GM19467 (cell line): Measurements from ENCODE around the gene OLFM1.

Experiments
- ATAC-seq: cut with Tn5 transposase; IDR thresholded peaks from one replicate; pipeline ENCODE4 v1.9.1; 2021; ENCODE audit warnings: mild to moderate bottlenecking, moderate library complexity; ENCODE audit not compliant: unreplicated experiment

OLFM1 gene

DNA sequence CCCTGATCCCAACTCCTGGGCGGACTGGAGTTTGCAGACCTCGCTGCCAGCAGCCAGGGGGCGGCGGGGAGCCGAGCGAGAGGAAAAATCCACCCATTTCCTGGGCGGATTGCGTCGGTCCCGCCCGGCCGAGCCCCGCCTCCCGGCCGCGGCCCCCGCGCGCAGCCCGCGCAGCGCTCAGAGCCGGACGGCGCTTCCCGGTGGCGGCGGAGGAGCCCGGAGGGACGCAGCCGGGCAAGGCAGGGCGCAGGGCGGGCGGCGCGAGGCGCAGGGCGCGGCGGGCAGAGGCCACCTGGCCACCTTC is at the start of gene OLFM1:
OLFM1 (plus strand) TSS at position 180 of the 304 bp plus-strand sequence. CDS start 322 bp downstream, outside the sequence.
- no peak for ATAC-seq

DNA sequence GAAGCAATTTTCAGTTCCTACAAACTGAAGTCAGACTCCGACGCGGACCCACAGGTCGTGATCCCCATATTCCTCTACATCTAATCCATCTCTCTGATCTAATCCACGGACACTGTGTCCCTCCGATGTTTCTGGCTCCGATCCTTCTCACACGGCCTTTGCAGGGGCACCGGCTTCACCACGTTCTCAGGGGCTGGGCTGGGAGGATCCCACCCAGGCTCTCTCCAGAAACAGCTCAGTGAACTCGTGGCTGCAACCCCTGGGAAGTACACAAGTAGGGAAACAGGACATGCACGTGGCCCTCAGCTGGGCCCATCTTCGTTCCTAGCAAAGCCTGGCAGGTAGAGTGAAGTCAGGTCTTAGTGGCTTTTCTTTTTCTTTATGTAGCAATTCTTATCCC is 49.1 kb upstream of the OLFM1 start:
- no peak for ATAC-seq

DNA sequence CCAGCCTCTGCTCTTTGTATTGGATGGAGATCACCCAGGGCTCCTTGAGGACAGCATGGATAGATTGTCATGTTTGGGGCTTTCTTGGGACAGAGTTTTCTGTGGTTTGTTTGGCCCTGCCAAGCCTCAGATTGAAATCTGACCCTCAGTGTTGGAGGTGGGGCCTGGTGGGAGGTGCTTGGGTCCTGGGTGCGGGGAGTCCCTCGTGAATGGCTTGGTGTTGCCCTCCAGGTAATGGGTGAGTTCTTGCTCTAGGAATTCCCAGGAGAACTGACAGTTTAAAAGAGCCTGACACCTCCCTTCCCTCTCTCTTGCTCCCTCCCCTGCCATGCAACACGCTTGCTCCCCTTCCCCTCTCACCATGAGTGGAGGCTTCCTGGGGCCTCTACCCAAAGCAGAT is 48.6 kb upstream of the OLFM1 start:
- no peak for ATAC-seq

DNA sequence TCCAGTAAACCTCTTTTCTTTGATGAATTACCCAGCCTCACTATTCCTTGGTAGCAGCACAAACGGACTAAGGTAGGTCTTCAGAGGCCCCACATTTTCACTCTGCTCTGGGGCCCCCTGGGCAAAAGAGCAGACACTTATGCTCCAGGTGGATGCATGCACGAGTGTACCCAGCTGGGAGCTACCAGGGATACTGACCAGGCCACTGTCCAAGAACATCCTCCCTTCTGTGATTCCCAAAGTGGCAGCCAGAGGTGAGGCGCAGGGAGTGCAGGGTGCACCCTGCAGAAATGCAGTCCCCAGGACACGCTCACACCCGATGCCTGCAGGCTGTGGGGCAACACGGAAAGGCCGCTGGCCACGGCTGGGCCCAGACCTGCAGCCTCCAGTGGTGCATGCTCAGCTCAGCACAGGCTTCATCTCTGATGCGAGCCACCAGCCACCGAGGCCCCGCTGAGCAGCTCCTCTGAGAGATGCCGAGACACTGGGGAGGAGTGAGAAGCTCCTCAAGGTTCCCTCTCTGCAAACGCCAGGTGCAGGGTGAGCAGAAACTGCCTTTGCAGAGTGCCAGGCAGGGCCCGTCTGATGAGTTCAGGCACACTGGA is 48.1 kb upstream of the OLFM1 start:
- ATAC-seq, result no peak

DNA sequence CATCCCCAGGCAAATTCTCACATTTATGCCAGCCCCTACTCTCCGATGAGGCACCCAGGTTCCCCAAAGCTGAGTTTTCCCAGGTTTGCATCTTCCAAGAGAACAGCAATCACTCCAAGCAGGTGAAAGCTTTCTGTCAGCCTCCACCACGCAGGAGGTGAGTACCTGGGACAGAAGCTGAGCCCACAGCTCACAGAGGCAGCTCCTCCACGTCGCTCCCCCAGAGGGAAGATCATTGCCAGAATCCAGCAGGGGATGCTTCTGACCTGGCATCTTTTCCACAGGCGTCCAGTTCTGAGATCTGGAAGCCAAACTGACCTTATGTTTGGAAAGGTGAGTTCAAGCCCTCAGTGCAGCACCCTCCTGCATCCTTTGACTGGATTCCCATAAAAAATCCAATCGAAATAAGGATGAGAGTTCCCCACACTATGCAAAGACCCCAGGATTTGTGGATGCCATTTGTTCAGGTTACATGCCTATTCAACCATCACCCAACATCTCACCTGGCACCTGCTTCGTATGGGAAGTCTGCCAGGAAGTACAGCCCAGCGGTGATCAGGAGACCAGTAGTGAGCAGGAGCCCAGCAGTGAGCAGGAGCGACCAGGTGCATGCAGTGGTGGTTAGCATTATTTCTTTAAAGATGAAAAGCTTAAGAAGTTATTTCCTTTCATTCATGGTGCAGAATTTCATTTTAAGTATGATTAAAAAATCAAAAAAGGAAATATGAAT is 47.4 kb upstream of the OLFM1 start:
- no peak for ATAC-seq

DNA sequence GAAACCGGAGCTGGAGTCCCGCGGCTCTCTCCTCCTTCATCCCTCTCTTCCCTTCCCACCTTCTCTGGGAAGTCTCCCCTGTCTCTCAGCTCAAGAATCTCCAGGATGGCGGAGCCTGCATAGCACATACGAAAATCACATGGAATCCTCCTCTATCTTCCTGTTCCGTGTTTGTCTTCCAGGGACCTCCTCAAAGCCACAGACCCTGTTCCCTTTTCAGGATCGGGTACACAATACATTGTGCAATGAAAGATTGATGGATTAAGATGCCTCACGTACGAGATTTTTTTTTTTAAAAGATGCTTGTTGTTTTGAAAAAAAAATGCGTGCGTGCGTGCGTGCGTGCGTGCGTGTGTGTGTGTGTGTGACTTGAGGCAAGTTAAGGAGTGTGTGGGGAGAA is 46.6 kb upstream of the OLFM1 start:
- no peak for ATAC-seq

DNA sequence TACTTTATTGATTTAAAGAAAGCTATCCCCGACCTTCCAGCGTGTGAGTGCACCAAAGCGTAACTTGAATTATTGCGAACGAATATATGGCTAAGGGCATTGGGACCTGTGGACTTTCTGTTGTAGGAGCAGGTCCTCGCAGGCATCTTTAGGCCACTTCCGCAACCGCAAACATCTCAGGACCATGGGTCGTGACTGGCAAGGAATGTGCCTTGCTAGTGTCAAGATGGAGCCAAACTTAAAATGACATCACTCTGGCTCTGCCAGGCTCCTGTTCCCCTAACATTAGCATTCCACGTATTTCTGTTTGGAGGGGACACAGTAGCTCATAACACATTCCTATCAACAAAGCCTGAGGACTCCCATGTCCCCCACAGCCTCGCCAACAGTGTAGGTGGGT is 44.1 kb upstream of the OLFM1 start:
- ATAC-seq, result no peak

DNA sequence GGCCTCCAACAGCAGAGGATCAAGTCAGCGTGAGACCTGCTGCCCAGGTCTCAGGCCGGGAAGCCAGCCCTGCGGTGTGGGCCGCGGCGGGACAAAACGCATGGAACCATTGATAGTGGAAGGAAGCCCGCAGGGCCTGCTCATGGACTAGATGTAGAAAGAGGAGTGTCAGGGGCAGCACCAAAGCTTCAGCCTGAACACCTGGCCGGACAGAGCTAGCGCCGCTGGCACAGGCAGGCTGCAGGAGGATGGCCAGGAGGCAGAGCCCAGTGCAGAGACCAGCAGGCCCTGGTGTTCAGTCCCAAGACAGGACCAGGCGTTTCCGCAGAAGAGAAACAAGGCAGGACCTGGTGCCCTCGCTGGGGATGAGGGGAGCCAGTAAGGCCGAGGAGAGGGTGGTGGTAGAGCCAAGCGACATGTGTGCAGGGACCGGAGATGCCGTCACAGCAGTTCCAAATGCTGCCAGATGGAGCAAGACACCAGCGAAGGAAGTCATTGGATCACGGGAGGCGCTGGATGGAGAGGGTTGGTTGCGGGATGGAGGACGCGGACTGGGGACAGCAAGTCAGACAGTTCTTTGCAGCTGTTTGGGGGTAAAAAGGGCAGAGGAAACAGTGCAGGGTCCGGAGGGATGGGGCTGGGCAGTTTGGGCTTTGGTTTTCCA is 42.1 kb upstream of the OLFM1 start:
- ATAC-seq, result no peak

DNA sequence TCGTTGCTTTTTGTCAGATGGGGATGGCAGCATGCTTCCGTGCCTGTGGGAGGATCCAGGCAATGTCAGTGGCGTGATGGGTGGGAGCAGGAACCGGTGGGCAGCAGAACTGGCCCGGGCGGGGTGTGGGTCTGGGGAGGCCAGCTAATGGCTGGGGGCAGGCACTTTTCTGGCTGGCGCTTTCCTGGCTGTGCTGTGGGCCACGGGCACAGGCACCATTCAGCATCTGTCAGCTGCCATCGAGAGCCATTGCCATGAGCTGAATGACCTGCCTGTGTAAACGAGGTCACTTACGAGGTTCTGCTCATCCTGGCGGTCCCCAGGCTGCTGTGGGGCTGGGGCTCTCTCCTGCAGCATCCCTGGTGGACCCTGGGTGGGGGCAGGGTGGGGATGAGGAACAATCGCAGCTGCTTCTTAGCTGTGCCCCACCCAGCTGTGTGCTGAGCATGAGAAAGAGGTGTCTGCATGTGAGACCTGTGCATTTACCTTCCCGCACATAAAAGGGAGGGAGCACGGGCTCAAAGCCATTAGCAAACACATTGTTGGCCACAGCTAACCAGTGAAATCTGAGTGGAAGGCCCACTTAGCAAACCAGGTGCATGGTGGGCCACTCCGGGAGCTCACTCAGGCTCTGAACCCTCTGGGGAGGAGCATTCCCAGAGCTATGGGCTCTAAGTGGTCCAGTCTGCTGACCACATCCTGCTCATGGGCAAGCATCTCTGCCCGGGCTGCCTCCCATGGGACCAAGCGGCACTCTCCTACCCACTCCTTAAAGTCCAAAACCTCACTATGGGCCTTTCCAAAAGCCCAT is 41.3 kb upstream of the OLFM1 start:
- ATAC-seq, result no peak

DNA sequence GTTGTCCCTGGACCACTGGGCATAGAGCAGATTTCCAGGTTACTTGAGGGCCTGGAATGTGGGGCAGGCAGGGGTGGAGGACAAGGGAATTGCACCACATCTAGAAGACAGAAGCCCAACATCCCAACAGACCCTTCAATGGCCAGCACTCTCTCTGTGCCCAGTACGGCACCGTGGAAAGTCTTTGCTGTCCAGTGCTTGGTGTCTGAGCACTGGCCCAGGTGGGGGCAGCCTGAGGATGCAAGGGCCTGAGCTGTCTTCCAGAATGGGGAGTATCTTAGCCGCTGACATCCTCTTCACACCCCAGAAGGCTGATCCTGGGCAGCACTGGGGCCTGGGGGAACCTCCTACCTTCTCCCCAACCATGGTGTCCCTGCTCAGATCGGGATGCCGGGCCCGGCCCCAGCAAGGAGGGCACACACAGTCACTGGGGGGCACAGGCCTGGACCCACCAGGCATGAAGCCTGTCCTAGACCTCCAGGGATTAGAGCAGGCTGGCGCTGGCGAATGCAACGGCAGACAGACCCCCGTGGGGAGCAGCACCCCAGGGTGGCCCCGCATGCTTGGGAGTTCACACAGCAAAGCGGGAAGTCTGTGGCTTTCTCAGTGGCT is 40.6 kb upstream of the OLFM1 start:
- no peak for ATAC-seq

DNA sequence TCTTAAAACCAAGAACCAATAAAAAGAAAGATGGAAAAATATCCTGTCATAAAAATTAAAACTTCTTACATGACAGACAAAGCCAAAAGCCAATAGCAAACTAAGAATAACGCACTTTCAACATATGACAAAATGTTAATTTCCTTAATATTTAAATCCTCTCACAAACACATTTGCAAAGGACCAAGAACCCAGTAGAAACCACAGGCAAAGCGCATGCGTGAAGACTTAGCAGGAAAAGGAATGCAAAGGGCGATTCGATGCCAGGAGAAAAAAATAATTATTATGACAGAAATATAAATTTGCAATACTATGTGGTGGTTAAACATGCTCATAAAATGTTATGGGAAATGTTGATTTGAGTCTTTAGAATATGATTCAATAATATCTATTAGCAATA is 39.9 kb upstream of the OLFM1 start:
- ATAC-seq, result no peak

DNA sequence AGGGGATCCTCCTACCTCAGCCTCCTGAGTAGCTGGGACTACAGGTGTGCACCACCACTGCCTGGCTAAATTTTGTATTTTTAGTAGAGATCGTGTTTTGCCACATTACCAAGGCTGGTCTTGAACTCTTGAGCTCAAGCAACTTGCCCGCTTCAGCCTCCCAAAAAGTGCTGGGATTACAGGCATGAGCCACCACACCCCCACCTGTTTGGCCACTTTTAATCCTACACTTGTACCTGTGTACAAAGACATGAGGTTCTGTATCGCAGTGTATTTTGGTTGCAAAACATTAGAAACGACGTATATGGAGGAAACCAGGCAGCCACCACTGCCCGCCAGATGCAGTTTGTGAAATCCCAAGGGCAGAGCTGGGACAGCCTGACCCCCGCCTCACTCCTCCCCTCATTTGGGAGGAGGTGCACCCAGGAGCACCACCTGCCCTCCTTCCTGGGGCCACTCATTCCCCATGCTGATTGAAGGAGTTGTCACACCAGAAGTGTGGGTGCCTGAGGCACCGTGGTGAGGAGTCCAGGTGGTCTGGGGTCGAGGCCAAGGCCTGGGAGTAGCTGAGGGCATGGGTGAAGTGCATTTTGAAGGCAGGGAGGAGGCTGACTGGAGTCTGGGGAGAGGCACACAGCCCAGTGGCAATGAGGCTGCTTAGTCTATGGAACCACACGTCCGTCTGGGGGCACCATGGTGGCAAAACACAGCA is 39.3 kb upstream of the OLFM1 start:
- ATAC-seq, result no peak

DNA sequence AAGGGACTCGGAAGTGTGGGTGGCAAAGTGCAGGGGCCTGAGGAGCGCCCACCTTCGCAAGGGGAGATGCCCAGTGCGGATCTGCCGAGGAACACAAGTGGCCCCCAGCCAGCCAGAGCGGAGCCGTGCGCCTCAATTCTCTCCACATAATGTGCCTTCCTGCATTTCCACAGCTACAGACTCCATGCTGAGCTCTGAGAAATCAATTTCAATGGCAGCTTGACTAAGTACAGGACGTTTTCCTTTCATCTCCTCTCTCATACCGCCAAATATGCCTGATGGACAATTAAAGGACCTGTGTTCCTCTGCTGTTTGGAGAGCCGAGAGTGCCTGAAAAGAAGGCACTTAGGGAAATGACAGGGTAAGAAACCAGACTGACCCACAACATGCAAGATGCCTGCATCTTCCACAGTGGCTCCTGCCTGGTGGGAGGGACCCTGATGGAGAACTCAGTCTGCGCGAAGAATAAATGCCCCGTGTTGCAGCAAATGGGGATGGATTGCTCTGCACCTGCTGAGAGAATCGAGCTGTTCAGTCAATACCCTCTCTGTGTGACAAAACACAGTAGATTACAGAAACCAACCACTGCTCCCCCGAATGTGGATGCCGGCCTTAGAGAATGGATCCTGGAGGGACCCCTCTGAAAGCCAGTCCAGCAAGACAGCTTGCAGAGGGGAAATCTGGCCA is 38.6 kb upstream of the OLFM1 start:
- no peak for ATAC-seq

DNA sequence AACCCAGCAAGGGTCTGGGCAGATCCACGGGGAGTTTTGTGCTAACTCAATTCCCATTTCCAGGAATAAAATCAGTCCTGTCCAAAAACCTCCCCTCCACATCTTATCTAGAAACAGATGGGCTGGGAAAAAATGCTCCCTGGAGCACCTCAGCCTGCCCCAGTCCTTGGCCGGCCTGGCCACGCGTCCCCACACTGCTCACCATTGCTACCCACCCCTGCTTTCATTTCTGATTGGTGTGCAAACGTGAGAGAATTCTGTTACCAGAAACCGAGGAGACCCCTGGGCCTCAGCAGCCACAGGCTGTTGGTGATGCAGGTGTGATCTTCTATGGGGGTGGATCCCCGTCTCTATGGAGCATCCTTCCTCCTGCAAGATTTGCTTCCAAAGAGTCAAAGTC is 38.0 kb upstream of the OLFM1 start:
- no peak for ATAC-seq

DNA sequence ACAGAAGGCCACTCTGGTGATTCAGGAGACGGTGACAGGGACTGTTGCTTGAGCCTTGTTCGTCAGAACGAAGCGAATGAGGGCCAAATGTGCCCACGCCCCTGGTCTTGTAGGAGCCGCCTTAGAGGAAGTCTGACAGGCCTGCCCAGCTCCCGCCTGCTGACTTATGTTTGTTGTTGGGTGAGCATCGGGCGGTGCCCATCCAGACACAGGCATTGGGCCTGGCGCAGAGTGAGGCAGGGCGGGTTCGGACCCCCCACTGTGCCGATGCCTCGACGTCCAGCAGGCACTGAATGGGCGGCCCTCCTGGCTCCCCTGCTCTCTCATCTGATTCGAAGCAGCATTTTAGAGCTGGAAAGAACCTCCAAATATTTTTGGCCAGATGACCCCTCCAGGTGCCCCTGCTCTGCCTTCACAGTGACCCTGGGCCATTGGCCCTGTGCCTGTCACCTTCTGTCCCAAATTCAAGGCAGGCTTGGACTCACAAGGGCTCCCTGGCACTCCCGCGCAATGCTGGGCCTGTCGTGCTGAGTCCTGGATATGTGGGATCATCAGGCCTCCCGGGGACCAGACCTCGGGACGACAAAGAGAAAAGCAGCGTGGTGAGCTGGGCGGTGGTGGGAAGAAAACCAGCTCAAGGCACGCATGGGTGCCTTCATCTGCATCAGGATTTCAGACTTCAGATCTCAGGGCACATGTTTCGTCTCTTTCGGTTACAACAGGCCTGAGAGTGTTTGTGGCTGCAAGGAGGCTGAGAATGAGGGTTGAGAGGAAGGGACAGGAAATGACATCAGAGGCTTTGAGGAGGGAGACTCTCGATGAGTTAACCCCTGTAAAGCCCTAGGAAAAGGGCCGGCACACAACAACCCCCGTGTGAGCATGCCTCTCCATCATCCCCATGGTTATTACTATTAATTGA is 37.1 kb upstream of the OLFM1 start:
- no peak for ATAC-seq

DNA sequence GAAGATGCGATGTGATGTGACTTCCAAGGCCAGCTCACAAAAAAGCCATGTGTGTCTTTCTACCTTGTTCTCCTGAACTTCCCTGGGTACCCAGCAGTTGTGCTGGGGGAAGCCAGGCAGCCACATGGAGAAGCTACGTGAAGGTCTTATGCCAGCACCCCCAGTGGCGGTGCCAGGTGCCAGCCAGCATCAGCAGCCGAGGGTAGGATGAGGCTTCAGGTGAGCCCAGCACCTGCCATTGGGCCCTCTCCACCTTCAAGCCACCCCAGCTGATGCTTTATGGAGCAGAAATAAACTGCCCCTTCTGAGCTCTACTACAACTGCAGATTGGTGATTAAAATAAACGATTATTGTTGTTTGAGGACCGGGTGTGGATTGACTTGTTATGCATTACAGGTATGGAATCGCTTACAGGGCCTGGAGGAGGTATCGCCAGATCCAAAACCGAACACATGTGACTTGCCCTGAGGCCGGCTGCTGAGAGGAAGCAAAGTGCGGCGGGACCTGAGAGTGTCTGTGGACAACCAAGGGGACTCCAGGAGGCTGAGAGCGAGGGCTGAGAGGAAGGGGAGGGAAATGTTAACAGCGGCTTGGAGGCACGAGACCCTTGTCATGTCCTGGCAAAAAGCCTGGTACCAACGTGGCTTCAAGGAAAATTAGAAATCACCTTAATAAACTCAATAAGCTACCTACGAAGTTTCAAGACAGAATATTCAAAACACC is 36.0 kb upstream of the OLFM1 start:
- ATAC-seq, result no peak

DNA sequence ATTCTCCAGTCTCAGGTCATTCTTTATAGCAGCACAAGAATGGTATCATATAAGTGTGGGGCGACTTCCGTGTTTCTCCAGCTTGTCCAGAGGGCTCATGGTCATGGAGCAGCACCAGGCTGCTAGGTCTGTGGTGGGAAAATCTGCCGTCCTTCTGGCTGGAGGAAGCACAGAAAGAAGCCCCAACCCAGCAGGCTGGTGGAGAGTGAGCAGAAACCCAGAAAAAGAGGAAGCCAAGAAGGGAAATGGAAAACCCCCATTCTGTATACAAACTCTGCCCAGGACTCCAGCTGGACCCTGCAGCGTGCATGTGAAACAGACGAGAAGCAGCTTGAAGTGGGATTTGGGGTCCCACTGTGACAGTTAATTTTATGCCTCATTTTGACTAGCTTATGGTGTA is 34.3 kb upstream of the OLFM1 start:
- no peak for ATAC-seq

DNA sequence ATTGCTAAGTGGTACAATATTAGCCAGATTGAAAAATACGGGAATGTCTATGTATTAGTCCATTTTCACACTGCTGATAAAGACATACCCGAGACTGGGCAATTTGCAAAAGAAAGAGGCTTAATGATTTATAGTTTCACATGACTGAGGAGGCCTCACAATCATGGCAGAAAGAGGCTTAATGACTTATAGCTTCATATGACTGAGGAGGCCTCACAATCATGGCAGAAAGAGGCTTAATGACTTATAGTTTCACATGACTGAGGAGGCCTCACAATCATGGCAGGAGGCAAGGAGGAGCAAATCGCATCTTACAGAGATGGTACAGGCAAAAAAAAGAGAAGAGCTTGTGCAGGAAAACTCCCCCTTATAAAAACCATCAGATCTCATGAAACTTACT is 32.3 kb upstream of the OLFM1 start:
- no peak for ATAC-seq
